Measurements from ENCODE around the gene ASS1.

DNA sequence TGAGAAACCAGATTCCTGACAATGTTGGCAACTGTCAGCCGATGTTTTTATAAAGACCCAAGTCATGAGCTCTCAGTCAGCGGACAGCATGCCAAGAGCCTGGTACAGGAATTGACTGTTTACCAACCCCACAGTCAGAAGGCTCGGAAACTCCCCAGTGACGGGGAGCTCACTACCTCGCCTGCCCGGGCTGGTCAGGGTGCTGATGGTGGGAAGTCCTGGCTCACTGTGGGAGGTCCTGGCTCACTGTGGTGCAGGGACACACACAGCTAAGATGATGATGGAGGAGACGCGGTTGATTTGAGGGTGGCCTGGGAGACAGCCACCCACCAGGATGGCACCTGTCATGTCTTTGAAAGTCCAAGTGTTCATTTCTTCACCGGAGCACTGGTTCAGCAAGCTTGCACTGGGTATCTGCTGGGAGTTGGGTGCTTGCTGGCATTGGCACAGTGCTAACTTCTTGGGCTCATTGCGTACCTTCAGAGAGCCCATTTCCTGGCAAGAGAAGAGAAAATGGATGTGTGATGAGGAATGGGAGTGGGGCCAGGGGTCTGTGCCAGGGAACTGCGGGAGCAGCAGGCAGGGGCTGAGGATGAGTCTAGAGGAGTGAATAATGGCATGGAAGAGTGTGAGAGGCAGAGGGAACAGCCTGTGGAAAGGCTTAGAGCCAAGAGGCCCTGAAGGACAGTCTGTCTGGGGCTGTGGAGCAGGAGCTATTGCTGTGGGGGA is 15.3 kb downstream of the ASS1 start:
- TF ChIP-seq, protein P1, sequence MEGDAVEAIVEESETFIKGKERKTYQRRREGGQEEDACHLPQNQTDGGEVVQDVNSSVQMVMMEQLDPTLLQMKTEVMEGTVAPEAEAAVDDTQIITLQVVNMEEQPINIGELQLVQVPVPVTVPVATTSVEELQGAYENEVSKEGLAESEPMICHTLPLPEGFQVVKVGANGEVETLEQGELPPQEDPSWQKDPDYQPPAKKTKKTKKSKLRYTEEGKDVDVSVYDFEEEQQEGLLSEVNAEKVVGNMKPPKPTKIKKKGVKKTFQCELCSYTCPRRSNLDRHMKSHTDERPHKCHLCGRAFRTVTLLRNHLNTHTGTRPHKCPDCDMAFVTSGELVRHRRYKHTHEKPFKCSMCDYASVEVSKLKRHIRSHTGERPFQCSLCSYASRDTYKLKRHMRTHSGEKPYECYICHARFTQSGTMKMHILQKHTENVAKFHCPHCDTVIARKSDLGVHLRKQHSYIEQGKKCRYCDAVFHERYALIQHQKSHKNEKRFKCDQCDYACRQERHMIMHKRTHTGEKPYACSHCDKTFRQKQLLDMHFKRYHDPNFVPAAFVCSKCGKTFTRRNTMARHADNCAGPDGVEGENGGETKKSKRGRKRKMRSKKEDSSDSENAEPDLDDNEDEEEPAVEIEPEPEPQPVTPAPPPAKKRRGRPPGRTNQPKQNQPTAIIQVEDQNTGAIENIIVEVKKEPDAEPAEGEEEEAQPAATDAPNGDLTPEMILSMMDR (IDR thresholded peaks at IDR 0.05; ENCODE audit: low read depth, low read length, poor library complexity, severe bottlenecking) = no peak
- no peak for TF ChIP-seq EZH2phosphoT487 (IDR thresholded peaks at IDR 0.05; ENCODE audit: borderline replicate concordance, low read length)
